ENCODE measurements around the gene SURF4. TPM values are rescaled to one million over a fixed set of nuclear protein-coding genes. Genes with fewer than 3 reads are reported as not detected.

SURF4 gene
- total and polyA plus RNA-seq, 9 donors: 92.3 to 143 (median 105) TPM

- H3K36me3 ChIP-seq (ENCODE audit: control insufficient read depth, insufficient read depth, low read length): no peaks in the 10 kb centered on the region
- H3K27ac ChIP-seq (ENCODE audit: low read length): no peak overlapping the region
- no peaks in the 10 kb centered on the region for H3K27me3 ChIP-seq (ENCODE audit: control insufficient read depth, insufficient read depth, low read length)
- WGBS (ENCODE audit: insufficient coverage): 76% methylated on average over 8 of the region's 9 CpGs
- no peaks in the 10 kb centered on the region for H3K9me3 ChIP-seq (replicated peaks; ENCODE audit: control insufficient read depth, low read depth, low read length)
- H3K4me1 ChIP-seq (ENCODE audit: control insufficient read depth, insufficient read depth, low read length): no peaks in the 10 kb centered on the region
- no peak overlapping the region for H3K4me3 ChIP-seq (ENCODE audit: low read length)
- no peak for DNase-seq
Measured at GRCh38 chr9:133387680-133388079, 11.8 kb upstream of the SURF4 start.

- Histone ChIP-seq H3K9me3 (replicated peaks; ENCODE audit: control insufficient read depth, low read depth, low read length) (no peaks in the 10 kb centered on the region), H3K27me3 (ENCODE audit: control insufficient read depth, insufficient read depth, low read length) (no peaks in the 10 kb centered on the region), H3K4me3 (ENCODE audit: low read length) (no peak overlapping the region), H3K27ac (ENCODE audit: low read length) (no peak overlapping the region), H3K36me3 (ENCODE audit: control insufficient read depth, insufficient read depth, low read length) (no peaks in the 10 kb centered on the region), H3K4me1 (ENCODE audit: control insufficient read depth, insufficient read depth, low read length) (no peaks in the 10 kb centered on the region)
- DNase-seq: no peak
- 57% methylated on average over 13 of the region's 13 CpGs for WGBS (ENCODE audit: insufficient coverage)
Measured at GRCh38 chr9:133386338-133386737, 10.5 kb upstream of the SURF4 start.

- H3K4me1 ChIP-seq (ENCODE audit: control insufficient read depth, insufficient read depth, low read length): no peaks in the 10 kb centered on the region
- no peak overlapping the region for H3K27ac ChIP-seq (ENCODE audit: low read length)
- no peaks in the 10 kb centered on the region for H3K9me3 ChIP-seq (replicated peaks; ENCODE audit: control insufficient read depth, low read depth, low read length)
- no peak for DNase-seq
- 86% methylated on average over 14 of the region's 14 CpGs for WGBS (ENCODE audit: insufficient coverage)
- H3K36me3 ChIP-seq (ENCODE audit: control insufficient read depth, insufficient read depth, low read length): no peaks in the 10 kb centered on the region
- no peak overlapping the region for H3K4me3 ChIP-seq (ENCODE audit: low read length)
- H3K27me3 ChIP-seq (ENCODE audit: control insufficient read depth, insufficient read depth, low read length): no peaks in the 10 kb centered on the region
Measured at GRCh38 chr9:133385452-133385851, 9.6 kb upstream of the SURF4 start.

GRCh38 chr9:133384736-133385321, 9.0 kb upstream of the SURF4 start:
- 84% methylated on average over 17 of the region's 17 CpGs for WGBS (ENCODE audit: insufficient coverage)
- no peak for DNase-seq

GRCh38 chr9:133383438-133383837, 7.6 kb upstream of the SURF4 start:
- Histone ChIP-seq H3K4me3 (ENCODE audit: low read length) (no peak overlapping the region), H3K36me3 (ENCODE audit: control insufficient read depth, insufficient read depth, low read length) (no peaks in the 10 kb centered on the region), H3K4me1 (ENCODE audit: control insufficient read depth, insufficient read depth, low read length) (no peaks in the 10 kb centered on the region), H3K9me3 (replicated peaks; ENCODE audit: control insufficient read depth, low read depth, low read length) (no peaks in the 10 kb centered on the region), H3K27me3 (ENCODE audit: control insufficient read depth, insufficient read depth, low read length) (no peaks in the 10 kb centered on the region), H3K27ac (ENCODE audit: low read length) (no peak overlapping the region)
- WGBS (ENCODE audit: insufficient coverage): 100% methylated on average over 3 of the region's 3 CpGs
- DNase-seq: no peak

More at GRCh38 chr9:133384736-133385321, 9.0 kb upstream of the SURF4 start:
- Histone ChIP-seq H3K27ac (ENCODE audit: low read length) (no peak overlapping the region), H3K9me3 (replicated peaks; ENCODE audit: control insufficient read depth, low read depth, low read length) (no peaks in the 10 kb centered on the region), H3K4me3 (ENCODE audit: low read length) (no peak overlapping the region), H3K27me3 (ENCODE audit: control insufficient read depth, insufficient read depth, low read length) (no peaks in the 10 kb centered on the region), H3K4me1 (ENCODE audit: control insufficient read depth, insufficient read depth, low read length) (no peaks in the 10 kb centered on the region), H3K36me3 (ENCODE audit: control insufficient read depth, insufficient read depth, low read length) (no peaks in the 10 kb centered on the region)

GRCh38 chr9:133382507-133383141, 6.8 kb upstream of the SURF4 start:
- Histone ChIP-seq H3K27me3 (ENCODE audit: control insufficient read depth, insufficient read depth, low read length) (no peaks in the 10 kb centered on the region), H3K4me3 (ENCODE audit: low read length) (no peak overlapping the region), H3K27ac (ENCODE audit: low read length) (no peak overlapping the region), H3K4me1 (ENCODE audit: control insufficient read depth, insufficient read depth, low read length) (no peaks in the 10 kb centered on the region), H3K9me3 (replicated peaks; ENCODE audit: control insufficient read depth, low read depth, low read length) (peaks cover 3% of the 10 kb centered on the region), H3K36me3 (ENCODE audit: control insufficient read depth, insufficient read depth, low read length) (no peaks in the 10 kb centered on the region)
- WGBS (ENCODE audit: insufficient coverage): 91% methylated on average over 4 of the region's 4 CpGs
- no peak for DNase-seq

GRCh38 chr9:133380734-133381133, 4.9 kb upstream of the SURF4 start:
- H3K27me3 ChIP-seq (ENCODE audit: control insufficient read depth, insufficient read depth, low read length): no peaks in the 10 kb centered on the region
- no CpG with 5 or more reads among the region's 4 CpGs for WGBS (ENCODE audit: insufficient coverage)
- H3K4me1 ChIP-seq (ENCODE audit: control insufficient read depth, insufficient read depth, low read length): peaks cover 3% of the 10 kb centered on the region
- no peak for DNase-seq
- no peak overlapping the region for H3K27ac ChIP-seq (ENCODE audit: low read length)
- no peaks in the 10 kb centered on the region for H3K36me3 ChIP-seq (ENCODE audit: control insufficient read depth, insufficient read depth, low read length)
- H3K9me3 ChIP-seq (replicated peaks; ENCODE audit: control insufficient read depth, low read depth, low read length): peaks cover 3% of the 10 kb centered on the region
- H3K4me3 ChIP-seq (ENCODE audit: low read length): no peak overlapping the region

- no peak for DNase-seq
- Histone ChIP-seq H3K36me3 (ENCODE audit: control insufficient read depth, insufficient read depth, low read length) (no peaks in the 10 kb centered on the region), H3K9me3 (replicated peaks; ENCODE audit: control insufficient read depth, low read depth, low read length) (peaks cover 3% of the 10 kb centered on the region), H3K27me3 (ENCODE audit: control insufficient read depth, insufficient read depth, low read length) (no peaks in the 10 kb centered on the region), H3K4me1 (ENCODE audit: control insufficient read depth, insufficient read depth, low read length) (peaks cover 3% of the 10 kb centered on the region), H3K4me3 (ENCODE audit: low read length) (no peak overlapping the region), H3K27ac (ENCODE audit: low read length) (no peak overlapping the region)
- 84% methylated on average over 9 of the region's 14 CpGs for WGBS (ENCODE audit: insufficient coverage)
Measured at GRCh38 chr9:133379153-133380086, 3.6 kb upstream of the SURF4 start.

GRCh38 chr9:133378408-133378962, 2.6 kb upstream of the SURF4 start:
- DNase-seq: no peak
- Histone ChIP-seq H3K27ac (ENCODE audit: low read length) (no peak overlapping the region), H3K27me3 (ENCODE audit: control insufficient read depth, insufficient read depth, low read length) (no peaks in the 10 kb centered on the region), H3K36me3 (ENCODE audit: control insufficient read depth, insufficient read depth, low read length) (no peaks in the 10 kb centered on the region), H3K9me3 (replicated peaks; ENCODE audit: control insufficient read depth, low read depth, low read length) (peaks cover 3% of the 10 kb centered on the region), H3K4me3 (ENCODE audit: low read length) (no peak overlapping the region), H3K4me1 (ENCODE audit: control insufficient read depth, insufficient read depth, low read length) (peaks cover 3% of the 10 kb centered on the region)
- 88% methylated on average over 1 of the region's 1 CpG for WGBS (ENCODE audit: insufficient coverage)

- Histone ChIP-seq H3K4me3 (ENCODE audit: low read length) (no peak overlapping the region), H3K9me3 (replicated peaks; ENCODE audit: control insufficient read depth, low read depth, low read length) (peaks cover 3% of the 10 kb centered on the region), H3K4me1 (ENCODE audit: control insufficient read depth, insufficient read depth, low read length) (peaks cover 5% of the 10 kb centered on the region), H3K36me3 (ENCODE audit: control insufficient read depth, insufficient read depth, low read length) (peaks cover 6% of the 10 kb centered on the region), H3K27ac (ENCODE audit: low read length) (no peak overlapping the region), H3K27me3 (ENCODE audit: control insufficient read depth, insufficient read depth, low read length) (no peaks in the 10 kb centered on the region)
- WGBS (ENCODE audit: insufficient coverage): 51% methylated on average over 5 of the region's 6 CpGs
- DNase-seq: no peak
Measured at GRCh38 chr9:133377721-133378216, 1.9 kb upstream of the SURF4 start.
